NCI-H345 (cell line): ENCODE measurements around the gene OPN1SW.
A peak's percentile ranks its signal among the peaks of the same experiment; 100 is the strongest.

Source experiments
- DNase-seq: peaks from one replicate; lab custom pipeline; 2025; lab: John Stamatoyannopoulos, UW

OPN1SW gene

GRCh38 chr7:128793181-128793547, 17.6 kb upstream of the OPN1SW start:
- no peak for DNase-seq

- no peak for DNase-seq
These were observed 17.0 kb upstream of the OPN1SW start for GRCh38 chr7:128792471-128793180.

GRCh38 chr7:128791972-128792327, 16.4 kb upstream of the OPN1SW start:
- DNase-seq = no peak

GRCh38 chr7:128791121-128791971, 15.8 kb upstream of the OPN1SW start, which contains the start of gene CCDC136:
Gene CCDC136 (plus strand): TSS chr7:128791968. CDS start chr7:128792412, 444 bp downstream.
- DNase-seq = peak; percentile 69

GRCh38 chr7:128790315-128791041, 14.9 kb upstream of the OPN1SW start:
- DNase-seq = no peak

- DNase-seq = no peak
These were observed 13.1 kb upstream of the OPN1SW start for GRCh38 chr7:128788446-128789412.

- DNase-seq = no peak
These were observed 10.1 kb upstream of the OPN1SW start for GRCh38 chr7:128785738-128786137.

- no peak for DNase-seq
These were observed 7.7 kb upstream of the OPN1SW start for GRCh38 chr7:128783143-128783861.

GRCh38 chr7:128781851-128782250, 6.3 kb upstream of the OPN1SW start:
- DNase-seq = no peak

- no peak for DNase-seq
These were observed 5.5 kb upstream of the OPN1SW start for GRCh38 chr7:128781126-128781525.

GRCh38 chr7:128778946-128779345, 3.4 kb upstream of the OPN1SW start:
- DNase-seq = no peak

GRCh38 chr7:128777156-128778123, 1.8 kb upstream of the OPN1SW start:
- DNase-seq = no peak

GRCh38 chr7:128774921-128775320, 673 bp downstream of the OPN1SW start:
- DNase-seq = no peak

- no peak for DNase-seq
These were observed 1.4 kb downstream of the OPN1SW start for GRCh38 chr7:128774029-128774689.

- DNase-seq = no peak
These were observed 2.0 kb downstream of the OPN1SW start for GRCh38 chr7:128773604-128774003.

GRCh38 chr7:128770233-128770632, 5.4 kb downstream of the OPN1SW start:
- no peak for DNase-seq

- DNase-seq = no peak
These were observed 8.0 kb downstream of the OPN1SW start for GRCh38 chr7:128767475-128768110.

- DNase-seq = no peak
These were observed 12.1 kb downstream of the OPN1SW start for GRCh38 chr7:128763541-128763940.

- DNase-seq = no peak
These were observed 16.4 kb downstream of the OPN1SW start for GRCh38 chr7:128759242-128759641.
